ENCODE measurements around the gene MAN1C1.

GRCh38 chr1:25724966-25725365 is 108.4 kb downstream of the MAN1C1 start:
- TF ChIP-seq CTCF (IDR thresholded peaks at IDR 0.05 in 2 of 3, conservative IDR thresholded peaks at IDR 0.05 in 1 of 3; ENCODE audit: control insufficient read depth in 2 of 3, extremely low read depth in 1 of 3, insufficient read depth in 1 of 3, low read depth in 3 of 3, low read length in 3 of 3) (no peak), NBN (IDR thresholded peaks at IDR 0.05) (no peak), GATAD2B (conservative IDR thresholded peaks at IDR 0.05; ENCODE audit: low read depth) (no peak)

All from GM12878 (cell line).